ENCODE measurements around the gene NPC1.

- no peak for TF ChIP-seq EZH2 (IDR thresholded peaks at IDR 0.05; ENCODE audit: low read depth)
- TF ChIP-seq, protein P1, sequence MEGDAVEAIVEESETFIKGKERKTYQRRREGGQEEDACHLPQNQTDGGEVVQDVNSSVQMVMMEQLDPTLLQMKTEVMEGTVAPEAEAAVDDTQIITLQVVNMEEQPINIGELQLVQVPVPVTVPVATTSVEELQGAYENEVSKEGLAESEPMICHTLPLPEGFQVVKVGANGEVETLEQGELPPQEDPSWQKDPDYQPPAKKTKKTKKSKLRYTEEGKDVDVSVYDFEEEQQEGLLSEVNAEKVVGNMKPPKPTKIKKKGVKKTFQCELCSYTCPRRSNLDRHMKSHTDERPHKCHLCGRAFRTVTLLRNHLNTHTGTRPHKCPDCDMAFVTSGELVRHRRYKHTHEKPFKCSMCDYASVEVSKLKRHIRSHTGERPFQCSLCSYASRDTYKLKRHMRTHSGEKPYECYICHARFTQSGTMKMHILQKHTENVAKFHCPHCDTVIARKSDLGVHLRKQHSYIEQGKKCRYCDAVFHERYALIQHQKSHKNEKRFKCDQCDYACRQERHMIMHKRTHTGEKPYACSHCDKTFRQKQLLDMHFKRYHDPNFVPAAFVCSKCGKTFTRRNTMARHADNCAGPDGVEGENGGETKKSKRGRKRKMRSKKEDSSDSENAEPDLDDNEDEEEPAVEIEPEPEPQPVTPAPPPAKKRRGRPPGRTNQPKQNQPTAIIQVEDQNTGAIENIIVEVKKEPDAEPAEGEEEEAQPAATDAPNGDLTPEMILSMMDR (conservative IDR thresholded peaks at IDR 0.05): no peak
These were observed 6.6 kb upstream of the NPC1 start for GRCh38 chr18:23592911-23593310.

All from PC-9 (cell line).